OCI-LY7 (cell line): Measurements from ENCODE around the gene MEF2D.

Source experiments
- CTCF ChIP-seq: fragments of 200-600 bp; sonication (generic); conservative IDR thresholded peaks from 2 replicates; pipeline ENCODE4 v1.5.1; 2014; ENCODE audit warnings: mild to moderate bottlenecking, antibody characterized with exemption, low read length, moderate library complexity, mixed read lengths
- EZH2phosphoT487 ChIP-seq: fragments of 200-600 bp; sonication (generic); IDR thresholded peaks from 2 replicates; pipeline ENCODE4 v1.6.1; 2018; ENCODE audit warnings: low read depth, borderline replicate concordance, mild to moderate bottlenecking, mixed run types, antibody characterized with exemption, low read length, moderate library complexity, mixed read lengths

- TF ChIP-seq CTCF (no peak), EZH2phosphoT487 (no peak)
These were observed 71.8 kb downstream of the MEF2D start for GRCh38 chr1:156428746-156429288.
